Kidney (tissue), 14 donors: ENCODE results near the gene DEDD2. TPM values are rescaled to one million over a fixed set of nuclear protein-coding genes. Genes with fewer than 3 reads are reported as not detected.
A peak's percentile ranks its signal among the peaks of the same experiment; 100 is the strongest.

Source experiments
- DNase-seq, 5 donors: peaks; one replicate each; pipeline ENCODE4 v3.0.0-alpha.2; 2013 to 2020
- FAIRE-seq: peaks from 2 replicates; lab custom pipeline; 2012; peaks lifted over from hg19 to GRCh38; lab: Jason Lieb, UNC
- H3K27ac ChIP-seq, 2 donors: one replicate each; pipeline ENCODE4 v1.7.0; 2013; ENCODE audit warnings: low read depth in 2 of 2, low read length in 2 of 2, inconsistent platforms in 1 of 2
- H3K27me3 ChIP-seq: one replicate; pipeline ENCODE4 v1.7.1; 2013; ENCODE audit warnings: low read length, inconsistent platforms; ENCODE audit not compliant: control insufficient read depth, insufficient read depth
- H3K36me3 ChIP-seq, 3 donors: one replicate each; pipeline versions ENCODE4 v1.7.0 to v1.7.1; 2013; ENCODE audit warnings: low read length in 3 of 3, control low read depth in 1 of 3, inconsistent platforms in 1 of 3; ENCODE audit not compliant: insufficient read depth in 3 of 3, control insufficient read depth in 2 of 3
- H3K4me1 ChIP-seq, 3 donors: one replicate each; pipeline versions ENCODE4 v1.7.0 to v1.7.1; 2013; ENCODE audit warnings: low read length in 3 of 3, inconsistent platforms in 1 of 3, low read depth in 1 of 3; ENCODE audit not compliant: control insufficient read depth in 2 of 3, insufficient read depth in 2 of 3
- H3K4me3 ChIP-seq, 3 donors: one replicate each; pipeline versions ENCODE4 v1.7.0 to v1.8.1; 2013; ENCODE audit warnings: low read length in 3 of 3, control low read depth in 1 of 3, inconsistent platforms in 1 of 3
- H3K9ac ChIP-seq, 3 donors: one replicate each; pipeline versions ENCODE4 v1.7.0 to v1.7.1; 2013; ENCODE audit warnings: low read length in 3 of 3, control low read depth in 1 of 3, inconsistent platforms in 1 of 3
- H3K9me3 ChIP-seq, 3 donors: one replicate each; pipeline versions ENCODE4 v1.7.0 to v1.7.1; 2013; ENCODE audit warnings: low read length in 3 of 3, control low read depth in 1 of 3, inconsistent platforms in 1 of 3; ENCODE audit not compliant: control insufficient read depth in 2 of 3, insufficient read depth in 1 of 3
- CTCF ChIP-seq: IDR thresholded peaks from 3 replicates; pipeline ENCODE4 v1.5.1; 2012; ENCODE audit warnings: mild to moderate bottlenecking, moderate library complexity, borderline replicate concordance; ENCODE audit not compliant: insufficient read depth; ENCODE audit errors: extremely low read depth
- intact Hi-C: fragments of 100-400 bp; cut with DNase I; formaldehyde crosslinking; loops from one replicate; pipeline ENCODE4 v1.11.1; 2022
- polyA plus RNA-seq: library from polyadenylated mRNA; stranded (reverse); fragments of 350-450 nt; fragmentation: Illumina TruSeq; extraction: RNeasy Lipid Tissue Mini Kit (QIAGEN cat#74804); gene quantifications from one replicate; pipeline ENCODE4 v1.2.3, GENCODE V29; 2014; ENCODE audit warnings: low read depth, low replicate concordance; ENCODE audit not compliant: insufficient read depth
- total RNA-seq: library from RNA; stranded (reverse); fragmentation: NEBNext Ultra II Directional; extraction: Animal tissue kit (Norgen Biotek cat#: 25700); gene quantifications from one replicate; pipeline ENCODE4 v1.2.1, GENCODE V29; 2021
- donor health status: control.
- donor health status: control.
- donor health status: control.
- donor health status: control.
- donor health status: control.
- donor health status: DM: yes; HTN: yes; CAD: no.
- donor health status: Normal renal cell carcinoma (clear cell type).

DEDD2 gene
- total and polyA plus RNA-seq, 2 donors from 2014 or later: 26.1 to 36.3 TPM

GRCh38 chr19:42193294-42193693 lies 24.2 kb downstream of the DEDD2 start:
- no peaks in the 10 kb centered on the region for H3K9me3 ChIP-seq
- no peak overlapping the region for H3K9ac ChIP-seq
- peak in 1 of 5 donors; percentile 9 for DNase-seq
- no peak for TF ChIP-seq CTCF
- peaks cover 0 to 6% (median 0%) of the 10 kb centered on the region in 3 donors for H3K36me3 ChIP-seq
- H3K27me3 ChIP-seq: no peaks in the 10 kb centered on the region
- no peak overlapping the region for H3K27ac ChIP-seq
- H3K4me1 ChIP-seq: no peaks in the 10 kb centered on the region
- FAIRE-seq: no peak
- intact Hi-C loops: no loop called here
- H3K4me3 ChIP-seq: no peak overlapping the region

- no peaks in the 10 kb centered on the region for H3K27me3 ChIP-seq
- TF ChIP-seq CTCF: no peak
- no peak overlapping the region for H3K27ac ChIP-seq
- FAIRE-seq (no peak), DNase-seq (peak in 1 of 5 donors; percentile 24)
- no peak overlapping the region for H3K9ac ChIP-seq
- no peak overlapping the region for H3K4me3 ChIP-seq
- intact Hi-C loops: no loop called here
- no peaks in the 10 kb centered on the region for H3K36me3 ChIP-seq
- H3K4me1 ChIP-seq: no peaks in the 10 kb centered on the region
- no peaks in the 10 kb centered on the region for H3K9me3 ChIP-seq
These were observed 25.6 kb downstream of the DEDD2 start for GRCh38 chr19:42191855-42192254.

- H3K36me3 ChIP-seq: no peaks in the 10 kb centered on the region
- no peaks in the 10 kb centered on the region for H3K9me3 ChIP-seq
- FAIRE-seq: no peak
- no peak overlapping the region for H3K27ac ChIP-seq
- intact Hi-C loops: no loop called here
- no peak for TF ChIP-seq CTCF
- no peaks in the 10 kb centered on the region for H3K4me1 ChIP-seq
- peak in 1 of 5 donors; percentile 8 for DNase-seq
- no peak overlapping the region for H3K4me3 ChIP-seq
- no peak overlapping the region for H3K9ac ChIP-seq
- no peaks in the 10 kb centered on the region for H3K27me3 ChIP-seq
These were observed 26.1 kb downstream of the DEDD2 start for GRCh38 chr19:42191330-42191729.

- FAIRE-seq (no peak), DNase-seq (peak in 1 of 5 donors; percentile 4)
- Histone ChIP-seq H3K9me3 (no peaks in the 10 kb centered on the region), H3K36me3 (no peaks in the 10 kb centered on the region), H3K27ac (no peak overlapping the region), H3K4me3 (no peak overlapping the region), H3K27me3 (no peaks in the 10 kb centered on the region), H3K9ac (no peak overlapping the region), H3K4me1 (no peaks in the 10 kb centered on the region)
- no peak for TF ChIP-seq CTCF
- intact Hi-C loops: no loop called here
These were observed 28.3 kb downstream of the DEDD2 start for GRCh38 chr19:42189133-42189532.
